NCI-H1105 (cell line): ENCODE data around the gene SLC22A3.
"Not testable (repeated sequence)": the region's sequence is repeated elsewhere in the genome, so short reads cannot be mapped to it uniquely, and the experiment has no call there.

ENCODE experiments used
- DNase-seq: peaks from one replicate; lab custom pipeline; 2025; lab: John Stamatoyannopoulos, UW

The SLC22A3 gene

DNA sequence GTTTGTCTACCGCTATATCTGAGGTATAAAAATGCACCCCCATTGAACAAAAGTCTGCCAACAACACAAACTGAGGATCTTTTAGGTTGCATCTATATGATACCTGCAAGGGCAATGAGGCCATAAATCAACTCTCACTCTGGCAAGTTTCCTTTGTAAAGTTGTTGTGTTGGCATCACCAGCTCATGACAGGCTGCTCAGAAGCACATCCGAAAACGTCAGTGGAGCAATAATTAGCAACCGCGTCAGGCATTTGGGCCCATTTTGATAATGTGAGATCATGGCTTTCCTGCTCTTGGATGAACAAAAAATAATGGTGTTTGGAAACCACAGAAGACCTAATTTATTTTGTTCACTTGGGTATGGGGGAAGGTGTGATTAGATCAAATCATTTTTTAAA is 12.0 kb upstream of the SLC22A3 start:
- no peak for DNase-seq

DNA sequence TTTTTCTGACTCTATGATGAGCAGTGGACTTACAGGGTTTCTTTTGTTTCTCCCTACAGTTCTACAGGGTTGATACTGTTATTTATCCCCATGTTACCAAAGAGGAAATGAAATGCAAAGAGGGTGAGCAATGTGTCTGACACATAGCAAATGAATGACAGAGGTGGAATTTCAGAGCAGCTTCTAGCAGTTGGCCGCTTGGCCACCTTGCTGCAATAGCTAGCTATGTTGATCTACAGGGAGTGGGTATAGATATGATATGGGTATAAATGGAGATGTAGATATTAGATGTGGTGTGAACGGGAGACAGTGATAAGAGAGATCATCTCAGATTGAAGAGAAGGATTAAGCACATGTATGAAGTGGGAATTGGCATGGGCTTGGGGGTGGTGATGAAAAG is 10.9 kb upstream of the SLC22A3 start:
- no peak for DNase-seq

- DNase-seq, result no peak
Measured at GRCh38 chr6:160337991-160338390, 10.2 kb upstream of the SLC22A3 start.

GRCh38 chr6:160343144-160343543 is 5.0 kb upstream of the SLC22A3 start:
- no peak for DNase-seq

- no peak for DNase-seq
Measured at GRCh38 chr6:160344271-160344670, 3.9 kb upstream of the SLC22A3 start.

DNA sequence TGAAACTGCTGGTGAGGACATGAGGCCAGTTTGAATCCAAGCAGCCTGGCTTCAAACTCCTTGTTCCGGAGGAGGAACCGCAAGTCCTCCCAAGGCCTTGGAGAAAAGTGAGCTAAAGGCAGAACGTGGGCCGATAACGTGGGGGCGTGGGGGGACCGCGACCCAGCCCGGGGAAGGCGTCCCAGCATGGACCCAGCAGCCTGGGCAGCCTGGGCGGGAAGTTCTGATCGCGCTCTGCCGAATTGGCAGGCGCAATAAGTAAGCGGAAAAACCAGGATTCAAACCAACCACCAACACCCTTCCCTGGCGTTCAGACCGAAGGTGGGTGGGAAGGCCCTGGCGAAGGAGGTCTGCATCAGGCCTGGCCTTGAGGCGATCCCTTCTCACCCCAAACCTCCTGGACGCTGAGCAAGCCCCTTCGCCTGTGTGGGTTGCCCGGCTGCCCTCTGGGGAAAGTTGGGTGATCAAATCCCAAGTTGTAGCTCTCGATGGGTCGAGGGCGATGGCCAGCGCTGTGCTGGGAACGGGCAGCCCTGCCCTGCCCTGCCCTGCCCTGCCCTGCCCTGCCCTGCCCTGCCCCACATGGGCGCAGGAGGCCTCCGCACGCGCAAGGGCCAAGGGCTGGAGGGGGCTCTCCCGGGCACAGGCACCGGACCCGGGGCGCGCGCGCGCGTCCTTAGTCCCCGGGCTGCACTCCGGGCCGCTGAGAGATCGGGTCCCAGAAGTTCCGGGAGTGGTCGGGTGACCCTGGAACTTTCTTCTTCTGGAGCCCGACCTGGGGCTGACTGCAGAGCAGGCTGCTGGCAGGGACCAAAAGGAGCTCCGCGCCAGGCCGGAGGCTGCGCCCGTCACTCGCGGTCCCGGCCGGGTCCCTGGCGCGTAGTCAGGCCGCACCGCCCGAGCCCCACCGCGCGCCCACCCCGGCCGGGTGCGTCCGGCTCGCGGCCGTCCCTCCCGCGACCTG is 637 bp upstream of the SLC22A3 start:
- no peak for DNase-seq

DNA sequence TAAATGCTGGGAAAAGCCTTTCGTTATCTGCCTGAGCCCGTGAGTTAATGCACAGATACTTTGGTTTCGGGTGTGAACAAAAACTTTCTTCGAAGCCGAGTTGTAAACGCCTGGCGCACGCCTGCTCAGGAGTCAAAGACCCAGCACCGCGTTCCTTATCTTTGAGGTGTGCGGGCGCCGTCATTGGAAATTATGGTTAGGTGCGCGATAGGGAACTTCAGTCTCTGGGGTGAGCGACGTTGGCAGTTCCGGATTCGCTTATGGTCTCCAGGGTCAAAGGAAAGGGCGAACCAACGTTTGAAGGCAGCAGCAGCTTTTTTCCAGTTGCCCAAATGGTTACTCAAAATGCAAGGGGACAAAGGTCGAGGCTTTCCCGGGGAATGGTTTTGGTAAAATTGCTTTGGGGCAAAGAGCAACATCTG is 853 bp downstream of the SLC22A3 start:
- DNase-seq, result no peak

- DNase-seq, result no peak
Measured at GRCh38 chr6:160349814-160350350, 1.7 kb downstream of the SLC22A3 start.

DNA sequence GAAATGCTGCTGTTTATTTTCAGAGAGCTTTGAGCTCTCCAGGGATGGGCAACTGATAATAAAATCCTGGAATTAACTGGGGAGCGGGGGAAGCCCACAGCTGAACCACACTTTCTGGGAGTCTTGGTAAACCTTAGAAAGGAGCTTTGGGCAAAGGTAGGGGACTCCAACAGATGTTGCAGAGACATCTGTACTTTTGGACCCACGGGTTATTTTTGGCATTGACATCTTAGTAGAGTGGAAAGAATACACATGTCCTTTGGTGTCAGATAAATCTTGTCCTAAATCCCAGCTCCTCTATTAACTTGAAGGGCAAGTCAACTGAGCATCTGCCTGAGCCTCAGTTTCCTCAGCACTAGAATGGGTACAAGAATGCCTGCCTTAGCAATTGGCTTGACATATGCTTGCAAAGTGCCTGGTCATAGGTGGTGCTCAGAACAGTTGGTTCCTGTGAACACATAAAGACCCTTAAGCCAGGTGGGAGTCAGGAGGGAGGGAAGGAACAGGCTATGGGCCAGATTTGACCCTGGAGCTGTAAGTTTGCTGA is 5.8 kb downstream of the SLC22A3 start:
- DNase-seq, result no peak

DNA sequence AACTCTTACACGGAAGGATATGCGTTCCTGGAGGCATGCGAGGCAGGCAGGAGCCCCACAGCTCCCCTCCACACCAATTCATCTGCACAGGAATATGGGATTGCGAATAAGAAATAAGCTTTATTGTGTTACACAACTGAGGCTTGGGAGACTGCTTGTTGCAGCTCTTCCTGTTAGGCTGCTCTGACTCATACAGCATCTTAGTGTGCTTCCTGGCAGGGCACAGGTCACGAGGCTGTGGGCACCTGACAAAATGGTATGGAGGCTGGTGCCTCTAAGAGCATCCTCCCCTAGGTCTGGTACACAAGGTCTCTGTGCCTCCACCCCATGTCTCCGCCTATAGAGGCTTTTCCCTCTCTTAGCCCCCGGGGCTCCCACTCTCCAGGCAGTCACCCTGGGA is 6.8 kb downstream of the SLC22A3 start:
- no peak for DNase-seq

DNA sequence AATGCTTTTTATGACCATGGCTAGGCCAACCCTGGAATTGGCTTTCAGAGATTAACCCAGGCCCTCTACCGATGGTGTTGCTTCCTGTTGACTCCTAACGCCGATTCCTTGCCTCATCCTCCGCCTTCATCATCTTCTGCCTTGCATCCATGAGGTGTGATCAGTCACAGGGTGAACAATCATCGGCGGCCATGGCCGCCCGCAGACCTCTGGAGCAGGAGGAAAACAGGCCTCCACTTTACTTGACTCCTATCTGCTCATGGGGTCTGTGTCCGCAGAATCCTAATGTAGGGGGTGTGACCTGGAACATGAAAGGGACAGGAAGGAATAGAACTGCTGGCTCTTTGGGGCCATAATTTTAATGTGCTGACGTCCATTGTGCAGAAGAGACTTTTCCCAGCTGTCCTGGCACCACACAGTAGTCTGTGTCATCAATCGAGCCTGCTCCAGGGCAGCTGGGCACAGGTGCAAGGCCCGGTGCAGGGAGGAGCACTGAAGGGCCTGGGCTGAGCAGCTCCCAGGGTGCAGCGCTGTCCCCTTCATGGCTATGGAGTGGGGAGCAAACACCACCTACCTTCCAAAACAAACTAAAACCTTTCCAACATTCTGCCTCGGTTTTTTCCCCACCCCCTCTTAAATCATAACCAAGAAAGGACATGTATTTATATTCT is 8.0 kb downstream of the SLC22A3 start:
- DNase-seq, result peak; percentile 22

- no peak for DNase-seq
Measured at GRCh38 chr6:160357088-160357487, 8.9 kb downstream of the SLC22A3 start.

- no peak for DNase-seq
Measured at GRCh38 chr6:160358225-160359119, 10.3 kb downstream of the SLC22A3 start.

DNA sequence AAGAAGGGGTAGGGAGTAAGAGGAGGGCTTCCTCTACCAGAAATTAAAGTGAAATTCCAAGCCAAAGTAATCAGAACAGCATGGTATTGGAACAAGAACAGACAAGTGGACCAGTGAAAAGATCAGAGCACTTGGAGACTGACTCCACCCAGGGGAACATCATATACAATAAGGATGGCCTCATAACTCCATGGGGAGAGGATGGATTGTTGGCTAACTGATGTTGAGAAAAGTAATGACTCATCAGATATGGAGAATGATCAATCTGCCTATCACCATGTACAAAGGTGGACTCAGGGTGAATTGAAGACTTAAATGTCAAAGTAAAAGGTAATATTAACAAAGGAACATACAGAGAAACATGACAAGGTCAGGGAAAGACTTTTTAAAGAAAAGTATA is 12.8 kb downstream of the SLC22A3 start:
- no peak for DNase-seq

GRCh38 chr6:160362556-160362955 is 14.4 kb downstream of the SLC22A3 start:
- no peak for DNase-seq

GRCh38 chr6:160363016-160363996 is 15.1 kb downstream of the SLC22A3 start:
- no peak for DNase-seq

GRCh38 chr6:160365117-160365516 is 16.9 kb downstream of the SLC22A3 start:
- no peak for DNase-seq

- no peak for DNase-seq
Measured at GRCh38 chr6:160367798-160368547, 19.8 kb downstream of the SLC22A3 start.

DNA sequence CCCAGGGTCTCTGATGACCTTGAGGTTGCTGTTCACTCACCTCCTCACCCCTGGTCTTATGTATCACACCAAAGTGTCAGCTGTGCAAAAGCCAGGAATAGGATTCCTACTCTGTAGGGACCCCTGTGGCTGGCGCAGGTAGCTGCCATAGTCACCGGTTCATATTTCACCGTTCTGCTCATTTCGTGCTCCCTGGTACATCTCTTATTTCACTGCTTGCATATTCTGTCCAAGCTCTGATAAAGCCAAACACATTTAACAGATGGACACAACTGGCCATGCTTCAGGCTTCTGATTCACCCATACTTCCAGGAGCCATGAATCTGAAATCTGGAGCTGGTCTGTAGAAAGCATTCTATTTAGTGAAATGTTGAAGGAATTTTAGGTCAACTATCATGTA is 20.5 kb downstream of the SLC22A3 start:
- DNase-seq, result no peak

- DNase-seq, result not testable (repeated sequence)
Measured at GRCh38 chr6:160373601-160374000, 25.4 kb downstream of the SLC22A3 start.
